ENCODE data around the gene ALG12. TPM values are rescaled to one million over a fixed set of nuclear protein-coding genes. Genes with fewer than 3 reads are reported as not detected.
A peak's percentile ranks its signal among the peaks of the same experiment; 100 is the strongest.

ALG12 gene
- total and polyA plus RNA-seq, 8 donors, result 2.3 to 30.7 (median 9.0) TPM

- no peaks in the 10 kb centered on the region for H3K9me3 ChIP-seq
- WGBS, 5 donors, result 30 to 59% (median 36%) methylated on average over 17 to 38 of the region's 38 CpGs
- no peak overlapping the region for H3K27ac ChIP-seq
- H3K36me3 ChIP-seq, result peaks cover 0 to 34% (median 31%) of the 10 kb centered on the region in 4 donors
- intact Hi-C loops (cut with DNase I; ENCODE audit: low total_unique reads), result loop anchor here (2.0 kb wide), 1 partner anchor 102 kb away; no protein-coding TSS in a partner anchor
- H3K4me1 ChIP-seq, result peaks cover 36 to 51% (median 41%) of the 10 kb centered on the region in 4 donors
- H3K4me3 ChIP-seq, result peak overlapping the region in 2 of 4 donors; percentile 26 to 30
- peaks cover 0 to 11% (median 8%) of the 10 kb centered on the region in 3 donors for H3K27me3 ChIP-seq
- DNase-seq, result no peak
- TF ChIP-seq CTCF (IDR thresholded peaks at IDR 0.05), result no peak
- TF ChIP-seq POLR2AphosphoS5 (IDR thresholded peaks at IDR 0.05), result no peak
- no peak for TF ChIP-seq EP300 (IDR thresholded peaks at IDR 0.05)
- TF ChIP-seq POLR2A (IDR thresholded peaks at IDR 0.05), result no peak
Measured at GRCh38 chr22:49928555-49929210, 10.4 kb upstream of the ALG12 start.

GRCh38 chr22:49928185-49928495 lies 9.9 kb upstream of the ALG12 start:
- WGBS, 5 donors, result 85 to 92% (median 88%) methylated on average over 5 to 8 of the region's 8 CpGs
- no peak overlapping the region for H3K27ac ChIP-seq
- H3K27me3 ChIP-seq, result peaks cover 0 to 11% (median 8%) of the 10 kb centered on the region in 3 donors
- peaks cover 0 to 40% (median 36%) of the 10 kb centered on the region in 4 donors for H3K36me3 ChIP-seq
- no peak overlapping the region for H3K4me3 ChIP-seq
- DNase-seq, result no peak
- H3K9me3 ChIP-seq, result no peaks in the 10 kb centered on the region
- intact Hi-C loops (cut with DNase I; ENCODE audit: low total_unique reads), result loop anchor here (2.0 kb wide), 1 partner anchor 103 kb away; no protein-coding TSS in a partner anchor
- TF ChIP-seq EP300 (IDR thresholded peaks at IDR 0.05) (no peak), POLR2A (IDR thresholded peaks at IDR 0.05) (no peak), CTCF (IDR thresholded peaks at IDR 0.05) (no peak), POLR2AphosphoS5 (IDR thresholded peaks at IDR 0.05) (no peak)
- peaks cover 30 to 45% (median 37%) of the 10 kb centered on the region in 4 donors for H3K4me1 ChIP-seq

- TF ChIP-seq POLR2AphosphoS5 (IDR thresholded peaks at IDR 0.05) (no peak), POLR2A (IDR thresholded peaks at IDR 0.05) (no peak), EP300 (IDR thresholded peaks at IDR 0.05) (no peak), CTCF (IDR thresholded peaks at IDR 0.05) (no peak)
- DNase-seq, result no peak
Measured at GRCh38 chr22:49927483-49928184, 9.4 kb upstream of the ALG12 start.

GRCh38 chr22:49926916-49927315 lies 8.7 kb upstream of the ALG12 start:
- WGBS, 5 donors, result 84 to 89% (median 88%) methylated on average over 16 to 17 of the region's 18 CpGs
- no peak for DNase-seq
- intact Hi-C loops (cut with DNase I; ENCODE audit: low total_unique reads), result no loop called here
- Histone ChIP-seq H3K4me3 (no peak overlapping the region), H3K4me1 (peaks cover 20 to 35% (median 30%) of the 10 kb centered on the region in 4 donors), H3K36me3 (peaks cover 0 to 45% (median 39%) of the 10 kb centered on the region in 4 donors), H3K27me3 (peaks cover 0 to 11% (median 8%) of the 10 kb centered on the region in 3 donors), H3K27ac (no peak overlapping the region), H3K9me3 (no peaks in the 10 kb centered on the region)
- no peak for TF ChIP-seq POLR2A (IDR thresholded peaks at IDR 0.05)
- no peak for TF ChIP-seq POLR2AphosphoS5 (IDR thresholded peaks at IDR 0.05)
- no peak for TF ChIP-seq CTCF (IDR thresholded peaks at IDR 0.05)
- no peak for TF ChIP-seq EP300 (IDR thresholded peaks at IDR 0.05)

More at GRCh38 chr22:49927483-49928184, 9.4 kb upstream of the ALG12 start:
- 87 to 95% (median 90%) methylated on average over 16 to 26 of the region's 26 CpGs for WGBS, 5 donors
- H3K4me3 ChIP-seq, result no peak overlapping the region
- peaks cover 0 to 41% (median 37%) of the 10 kb centered on the region in 4 donors for H3K36me3 ChIP-seq
- H3K27ac ChIP-seq, result no peak overlapping the region
- H3K9me3 ChIP-seq, result no peaks in the 10 kb centered on the region
- intact Hi-C loops (cut with DNase I; ENCODE audit: low total_unique reads), result loop anchor here (2.0 kb wide), 1 partner anchor 103 kb away; no protein-coding TSS in a partner anchor
- H3K27me3 ChIP-seq, result peaks cover 0 to 11% (median 8%) of the 10 kb centered on the region in 3 donors
- peaks cover 25 to 40% (median 33%) of the 10 kb centered on the region in 4 donors for H3K4me1 ChIP-seq

All from stomach (tissue), 9 donors.